IMR-90 (cell line): ENCODE results near the gene ADGRL3. TPM values are rescaled to one million over a fixed set of nuclear protein-coding genes. Genes with fewer than 3 reads are reported as not detected.

ENCODE experiments used
- ATAC-seq: fragments of 200-7000 bp; cut with Tn5 transposase; 2 replicates; pipeline ENCODE4 v1.9.1; 2020; ENCODE audit warnings: low read depth, mild to moderate bottlenecking, moderate library complexity
- BruUV-seq: library from RNA; stranded (reverse); fragments of 400-500 nt; replicated peaks from 2 replicates; lab custom pipeline; 2021; lab: Mats Ljungman, UMichigan
- CTCF ChIA-PET: fragments of 300-600 bp; formaldehyde crosslinking; extraction: SDS; loops from one replicate; lab custom pipeline; 2021; ENCODE audit warnings: antibody characterized with exemption; lab: Yijun Ruan, JAX
- POLR2A ChIA-PET: fragments of 300-600 bp; sonication (Branson Sonifier 250); formaldehyde crosslinking; loops from one replicate; lab custom pipeline; 2022; ENCODE audit warnings: antibody characterized with exemption; ENCODE audit not compliant: unreplicated experiment; lab: Charles Lee
- DNase-seq: peaks from one replicate; pipeline ENCODE4 v3.0.0; 2013
- H2AFZ ChIP-seq: replicated peaks from 2 replicates; pipeline ENCODE3; 2013; ENCODE audit warnings: low read length, mild to moderate bottlenecking; ENCODE audit not compliant: poor library complexity
- H2AK5ac ChIP-seq: 2 replicates; pipeline ENCODE4 v1.6.1; 2013; ENCODE audit warnings: low read depth, low read length, inconsistent platforms
- H2AK9ac ChIP-seq: replicated peaks from 2 replicates; pipeline ENCODE3; 2013; ENCODE audit warnings: mild to moderate bottlenecking, low read depth, low read length, moderate library complexity; ENCODE audit not compliant: poor library complexity
- H2BK120ac ChIP-seq: 2 replicates; pipeline ENCODE4 v1.6.1; 2013; ENCODE audit warnings: low read depth, low read length, inconsistent platforms
- H2BK15ac ChIP-seq: 3 replicates; pipeline ENCODE4 v1.6.1; 2013; ENCODE audit warnings: low read depth, low read length, inconsistent platforms
- H2BK20ac ChIP-seq: 2 replicates; pipeline ENCODE4 v1.6.1; 2013; ENCODE audit warnings: low read depth, mild to moderate bottlenecking, inconsistent platforms, low read length, moderate library complexity
- H2BK5ac ChIP-seq: 2 replicates; pipeline ENCODE4 v1.6.1; 2013; ENCODE audit warnings: mild to moderate bottlenecking, low read depth, low read length, inconsistent platforms; ENCODE audit not compliant: poor library complexity, severe bottlenecking
- H3K14ac ChIP-seq: replicated peaks from 2 replicates; pipeline ENCODE4 v1.6.1; 2013; ENCODE audit warnings: low read depth, low read length, inconsistent platforms
- H3K18ac ChIP-seq: 2 replicates; pipeline ENCODE4 v1.6.1; 2013; ENCODE audit warnings: low read depth, low read length, control low read depth
- H3K23ac ChIP-seq: 2 replicates; pipeline ENCODE4 v1.6.1; 2013; ENCODE audit warnings: low read depth, low read length, inconsistent platforms
- H3K27ac ChIP-seq: 2 replicates; pipeline ENCODE4 v1.5.1; 2013; ENCODE audit warnings: mild to moderate bottlenecking, control low read depth, low read length; ENCODE audit not compliant: insufficient read depth
- H3K27me3 ChIP-seq: 2 replicates; pipeline ENCODE4 v1.6.1; 2013; ENCODE audit warnings: low read length; ENCODE audit not compliant: control insufficient read depth, insufficient read depth
- H3K36me3 ChIP-seq: 2 replicates; pipeline ENCODE4 v1.6.1; 2013; ENCODE audit warnings: low read length, mixed read lengths; ENCODE audit not compliant: control insufficient read depth, insufficient read depth
- H3K4ac ChIP-seq: 2 replicates; pipeline ENCODE4 v1.6.1; 2013; ENCODE audit warnings: low read depth, low read length, inconsistent platforms
- H3K4me1 ChIP-seq: 2 replicates; pipeline ENCODE4 v1.6.1; 2013; ENCODE audit warnings: low read length, mixed read lengths; ENCODE audit not compliant: control insufficient read depth, insufficient read depth
- H3K4me2 ChIP-seq: 2 replicates; pipeline ENCODE4 v1.6.1; 2013; ENCODE audit warnings: low read depth, mild to moderate bottlenecking, control low read depth, low read length, moderate library complexity
- H3K4me3 ChIP-seq: 2 replicates; pipeline ENCODE4 v1.5.1; 2013; ENCODE audit warnings: low read depth, mild to moderate bottlenecking, control low read depth, low read length, moderate library complexity; ENCODE audit not compliant: insufficient read depth
- H3K56ac ChIP-seq: 2 replicates; pipeline ENCODE4 v1.6.1; 2013; ENCODE audit warnings: low read length, inconsistent platforms; ENCODE audit not compliant: insufficient read depth; ENCODE audit errors: extremely low read depth
- H3K79me1 ChIP-seq, 2 experiments: 2 replicates each; pipeline ENCODE4 v1.6.1; 2013; ENCODE audit warnings: low read length in 2 of 2, inconsistent platforms in 1 of 2, low read depth in 1 of 2
- H3K9ac ChIP-seq: 2 replicates; pipeline ENCODE4 v1.6.1; 2013; ENCODE audit warnings: low read depth, low read length, control low read depth
- H3K9me1 ChIP-seq: 2 replicates; pipeline ENCODE4 v1.6.1; 2013; ENCODE audit warnings: low read length, inconsistent platforms; ENCODE audit not compliant: insufficient read depth
- H3K9me3 ChIP-seq: 2 replicates; pipeline ENCODE4 v1.6.1; 2013; ENCODE audit warnings: low read length; ENCODE audit not compliant: control insufficient read depth, insufficient read depth
- H4K20me1 ChIP-seq: 2 replicates; pipeline ENCODE4 v1.6.1; 2013; ENCODE audit warnings: low read length, inconsistent platforms; ENCODE audit not compliant: insufficient read depth
- H4K5ac ChIP-seq: 2 replicates; pipeline ENCODE4 v1.6.1; 2013; ENCODE audit warnings: mild to moderate bottlenecking, low read depth, low read length, control low read depth
- H4K8ac ChIP-seq, 2 experiments: 2 replicates each; pipeline ENCODE4 v1.6.1; 2013; ENCODE audit warnings: low read depth in 2 of 2, low read length in 2 of 2, control low read depth in 1 of 2, inconsistent platforms in 1 of 2
- H4K91ac ChIP-seq: 2 replicates; pipeline ENCODE4 v1.6.1; 2013; ENCODE audit warnings: low read depth, low read length, inconsistent platforms; ENCODE audit not compliant: insufficient read depth
- FOS ChIP-seq: fragments of 150-350 bp; IDR thresholded peaks from 2 replicates; pipeline ENCODE4 v1.6.1; 2016; ENCODE audit warnings: low read depth, low read length
- MAFK ChIP-seq: IDR thresholded peaks from 2 replicates; pipeline ENCODE4 v1.6.1; 2012; ENCODE audit warnings: low read depth, low read length, improper control_type of control experiment
- MAZ ChIP-seq: IDR thresholded peaks from 2 replicates; pipeline ENCODE4 v1.6.1; 2012; ENCODE audit warnings: low read depth, mild to moderate bottlenecking, low read length, improper control_type of control experiment, moderate library complexity, borderline replicate concordance
- dilution Hi-C: fragments of 300-500 bp; cut with HindIII; formaldehyde crosslinking; loops from one replicate; pipeline ENCODE4 v1.14.3; 2018; ENCODE audit warnings: low sequenced_read_pairs; ENCODE audit not compliant: unreplicated experiment
- in situ Hi-C: fragments of 300-500 bp; cut with MboI; formaldehyde crosslinking; loops from 3 replicates; pipeline ENCODE4 v1.14.3; 2019; ENCODE audit warnings: low sequenced_read_pairs, inconsistent platforms, mixed read lengths
- intact Hi-C: fragments of 100-400 bp; cut with micrococcal nuclease; formaldehyde crosslinking; loops from 2 replicates; pipeline ENCODE4 v1.10.0; 2022
- polyA plus RNA-seq, 3 experiments: library from polyadenylated mRNA; depleted of rRNA; stranded (reverse); fragments of >200 nt; gene quantifications; 2 replicates each; pipeline ENCODE4 v1.2.3, GENCODE V29; 2012; ENCODE audit warnings: low replicate concordance in 1 of 3
- total RNA-seq: library from RNA; depleted of rRNA; stranded (reverse); fragments of >200 nt; gene quantifications from 2 replicates; pipeline ENCODE4 v1.2.3, GENCODE V29; 2012

The ADGRL3 gene
- total and polyA plus RNA-seq, 2 of the 4 experiments (the other 2 are of a cell fraction) = 0.46 to 2.5 TPM

DNA sequence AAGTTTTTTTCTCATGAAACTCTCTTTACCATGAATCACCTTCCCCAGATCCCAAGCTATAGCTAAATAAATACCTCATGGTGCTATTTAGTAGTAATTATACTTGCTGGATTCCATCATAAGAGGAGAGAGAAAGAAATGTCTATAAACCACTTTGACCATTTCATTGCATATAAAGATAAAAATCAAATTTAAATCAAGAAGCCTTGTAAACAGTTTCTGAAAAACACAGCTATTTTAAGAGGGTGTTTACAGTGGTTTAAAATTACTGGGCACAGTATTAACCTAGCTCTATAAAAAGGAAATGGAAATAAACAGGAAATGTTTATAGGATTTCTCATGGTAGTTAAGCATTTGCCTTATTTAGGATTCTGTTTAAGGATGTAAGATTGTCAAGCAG is 637.9 kb downstream of the ADGRL3 start:
- Histone ChIP-seq H2BK5ac (no peak overlapping the region), H4K91ac (no peak overlapping the region), H4K5ac (no peak overlapping the region), H2BK20ac (no peak overlapping the region), H3K4me1 (no peaks in the 10 kb centered on the region), H3K4ac (no peak overlapping the region), H3K56ac (no peak overlapping the region), H3K4me3 (no peak overlapping the region), H3K18ac (no peak overlapping the region), H2BK120ac (no peak overlapping the region), H3K23ac (no peak overlapping the region), H4K20me1 (no peaks in the 10 kb centered on the region), H3K9me3 (no peaks in the 10 kb centered on the region), H3K4me2 (no peak overlapping the region), H3K79me1 (no peaks in the 10 kb centered on the region), H2AK5ac (no peak overlapping the region), H4K8ac (no peak overlapping the region), H3K36me3 (no peaks in the 10 kb centered on the region), H3K9ac (no peak overlapping the region), H3K27ac (no peak overlapping the region), H3K14ac (no peak overlapping the region), H3K27me3 (no peaks in the 10 kb centered on the region), H3K9me1 (no peaks in the 10 kb centered on the region), H2AFZ (no peak overlapping the region), H2AK9ac (no peak overlapping the region), H2BK15ac (no peak overlapping the region)
- no peak for DNase-seq
- CTCF ChIA-PET = no interaction called here
- TF ChIP-seq MAFK = no peak
- no peak for TF ChIP-seq MAZ
- TF ChIP-seq FOS = no peak
- intact Hi-C loops = no loop called here
- dilution Hi-C loops = no loop called here
- in situ Hi-C loops = no loop called here
- BruUV-seq = no TSS peak
- no peak for ATAC-seq
- POLR2A ChIA-PET = no interaction called here
